Measurements from ENCODE around the gene C1QTNF12. TPM values are rescaled to one million over a fixed set of nuclear protein-coding genes. Genes with fewer than 3 reads are reported as not detected.

The C1QTNF12 gene
- total RNA-seq, 1 experiment from 2014 or later: 4.4 TPM

GRCh38 chr1:1213345-1214265, 32.9 kb downstream of the C1QTNF12 start, which contains the start of gene TNFRSF4:
TSS of gene TNFRSF4 (minus strand) at chr1:1214153. CDS start at chr1:1214127, 26 bp downstream.
- Histone ChIP-seq H3K27me3 (ENCODE audit: insufficient read depth, low read length) (no peaks in the 10 kb centered on the region), H4K91ac (ENCODE audit: insufficient read length, low read depth, low read length) (no peak within 1 kb of the TSS), H2BK12ac (ENCODE audit: insufficient read length, low read depth, low read length) (no peak within 1 kb of the TSS), H3K56ac (ENCODE audit: insufficient read length, low read depth, low read length) (no peak within 1 kb of the TSS), H3K4me2 (ENCODE audit: insufficient read depth, insufficient read length, low read length) (no peak within 1 kb of the TSS), H2BK15ac (ENCODE audit: low read depth, low read length) (peak within 1 kb of the TSS; percentile 54; the same call in 1 of the 2 replicates), H2BK5ac (ENCODE audit: insufficient read length, low read length) (no peak within 1 kb of the TSS), H2BK20ac (ENCODE audit: low read depth, low read length, poor library complexity, severe bottlenecking) (no peak within 1 kb of the TSS), H3K14ac (ENCODE audit: insufficient read depth, low read length) (no peak within 1 kb of the TSS; the same call in 1 of the 2 replicates), H3K79me2 (ENCODE audit: insufficient read depth, low read length) (no peaks in the 10 kb centered on the region), H2BK120ac (ENCODE audit: low read depth, low read length, poor library complexity, severe bottlenecking) (no peak within 1 kb of the TSS), H4K20me1 (ENCODE audit: control insufficient read depth, insufficient read depth, insufficient read length) (no peaks in the 10 kb centered on the region), H2AFZ (ENCODE audit: low read length) (no peak within 1 kb of the TSS), H4K5ac (ENCODE audit: insufficient read length, low read depth, low read length) (no peak within 1 kb of the TSS), H2AK5ac (ENCODE audit: insufficient read length, low read length) (no peak within 1 kb of the TSS), H3K9ac (ENCODE audit: extremely low read depth, insufficient read length, low read length) (no peak within 1 kb of the TSS), H3K79me1 (ENCODE audit: insufficient read depth, low read depth, low read length, poor library complexity, severe bottlenecking) (no peaks in the 10 kb centered on the region), H3K27ac (ENCODE audit: insufficient read length, low read depth, low read length) (no peak within 1 kb of the TSS), H3K9me3 (ENCODE audit: control insufficient read depth, low read depth, low read length) (no peaks in the 10 kb centered on the region), H3K4me1 (ENCODE audit: insufficient read depth, low read length) (no peaks in the 10 kb centered on the region), H3K23me2 (ENCODE audit: insufficient read length, low read depth, low read length, poor library complexity, severe bottlenecking) (no peaks in the 10 kb centered on the region), H3K23ac (ENCODE audit: insufficient read length, low read depth, low read length) (no peak within 1 kb of the TSS), H4K8ac (replicated peaks; ENCODE audit: insufficient read length, low read depth, low read length) (no peak within 1 kb of the TSS), H3K4ac (ENCODE audit: low read depth, low read length) (no peak within 1 kb of the TSS), H3K18ac (ENCODE audit: insufficient read length, low read depth, low read length) (no peak within 1 kb of the TSS), H3T11ph (ENCODE audit: low read length) (no peak within 1 kb of the TSS)
- Mint-ChIP-seq H3K4me3 (no peak within 1 kb of the TSS), H3K27ac (peak within 1 kb of the TSS in 1 of 3 experiments; percentile 80; a peak in 1 of 7 replicates), H3K36me3 (ENCODE audit: insufficient read depth in 1 of 3, low read depth in 3 of 3) (peaks cover 5 to 18% (median 18%) of the 10 kb centered on the region in 3 experiments; a peak in 6 of 7 replicates), H3K27me3 (ENCODE audit: low read depth) (peaks cover 2% of the 10 kb centered on the region), H3K4me1 (peaks cover 0 to 4% of the 10 kb centered on the region in 2 experiments; a peak in 1 of 4 replicates), H3K9me3 (no peaks in the 10 kb centered on the region)
- no CpG with 5 or more reads among the region's 56 CpGs for WGBS (ENCODE audit: extremely low coverage, insufficient read length, low lambda C conversion rate)
- no peak for DNase-seq
- TF ChIP-seq CTCF (conservative IDR thresholded peaks at IDR 0.05): no peak
